Neural cell (in vitro differentiated cells): ENCODE measurements around the gene C1RL. TPM values are rescaled to one million over a fixed set of nuclear protein-coding genes. Genes with fewer than 3 reads are reported as not detected.

ENCODE experiments used
- H2AFZ ChIP-seq: fragments of 200-600, 300-800 bp; sonication (generic), shearing (Covaris generic); 2 replicates; pipeline ENCODE4 v1.6.0; 2014; ENCODE audit warnings: low read depth, mild to moderate bottlenecking, antibody characterized with exemption, low read length, moderate library complexity
- H3F3A ChIP-seq: fragments of 200-600 bp; shearing (Covaris generic); 2 replicates; pipeline ENCODE4 v1.6.1; 2016; ENCODE audit warnings: mild to moderate bottlenecking, moderate library complexity, mixed read lengths, antibody characterized with exemption, low read length; ENCODE audit not compliant: insufficient read depth, poor library complexity, severe bottlenecking
- H3K27ac ChIP-seq: fragments of 200-600, 300-800 bp; sonication (generic), shearing (Covaris generic); 2 replicates; pipeline ENCODE4 v1.5.1; 2014; ENCODE audit warnings: mild to moderate bottlenecking, low read length, moderate library complexity
- H3K27me3 ChIP-seq: fragments of 300-800, 200-600 bp; sonication (generic), shearing (Covaris generic); 2 replicates; pipeline ENCODE4 v1.6.0; 2014; ENCODE audit warnings: mild to moderate bottlenecking, low read depth, low read length, moderate library complexity; ENCODE audit not compliant: insufficient read depth
- H3K36me3 ChIP-seq: fragments of 300-800, 200-600 bp; sonication (generic), shearing (Covaris generic); 2 replicates; pipeline ENCODE4 v1.5.1; 2014; ENCODE audit warnings: mild to moderate bottlenecking, antibody characterized with exemption, low read length, moderate library complexity; ENCODE audit not compliant: insufficient read depth
- H3K4me2 ChIP-seq: fragments of 300-800, 200-600 bp; sonication (generic), shearing (Covaris generic); 2 replicates; pipeline ENCODE4 v1.6.0; 2014; ENCODE audit warnings: mild to moderate bottlenecking, low read length
- H3K4me3 ChIP-seq: fragments of 300-800, 200-600 bp; sonication (generic), shearing (Covaris generic); 2 replicates; pipeline ENCODE4 v1.5.1; 2014; ENCODE audit warnings: mild to moderate bottlenecking, low read length, moderate library complexity
- H3K79me2 ChIP-seq: fragments of 200-600 bp; shearing (Covaris generic); replicated peaks from 2 replicates; pipeline ENCODE4 v1.6.0; 2014; ENCODE audit warnings: mild to moderate bottlenecking, low read length, moderate library complexity; ENCODE audit not compliant: insufficient read depth
- H3K9ac ChIP-seq: fragments of 300-800, 200-600 bp; sonication (generic), shearing (Covaris generic); 2 replicates; pipeline ENCODE4 v1.6.1; 2016; ENCODE audit warnings: mild to moderate bottlenecking, low read length, mixed read lengths
- H3K9me2 ChIP-seq: fragments of 200-600 bp; shearing (Covaris generic); 2 replicates; pipeline ENCODE4 v1.6.1; 2016; ENCODE audit warnings: mild to moderate bottlenecking, low read length, mixed read lengths; ENCODE audit not compliant: insufficient read depth
- H3K9me3 ChIP-seq: fragments of 200-600, 300-800 bp; sonication (generic), shearing (Covaris generic); 2 replicates; pipeline ENCODE4 v1.6.1; 2016; ENCODE audit warnings: mild to moderate bottlenecking, mixed run types, low read length, moderate library complexity, mixed read lengths
- H4K20me1 ChIP-seq: fragments of 200-600 bp; shearing (Covaris generic); 2 replicates; pipeline ENCODE4 v1.6.1; 2016; ENCODE audit warnings: mild to moderate bottlenecking, mixed run types; ENCODE audit not compliant: insufficient read depth
- EP300 ChIP-seq: fragments of 450-650 bp; conservative IDR thresholded peaks from 2 replicates; pipeline ENCODE4 v1.6.1; 2014; ENCODE audit warnings: antibody characterized with exemption, mild to moderate bottlenecking, moderate library complexity; ENCODE audit not compliant: poor library complexity, severe bottlenecking
- EZH2 ChIP-seq: fragments of 200-600, 300-800 bp; shearing (Covaris generic), sonication (generic); IDR thresholded peaks from 2 replicates; pipeline ENCODE4 v1.6.1; 2014; ENCODE audit warnings: antibody characterized with exemption, low read length, borderline replicate concordance, mild to moderate bottlenecking; ENCODE audit not compliant: insufficient read depth, poor library complexity, severe bottlenecking
- MXI1 ChIP-seq: fragments of 450-650 bp; conservative IDR thresholded peaks from 2 replicates; pipeline ENCODE4 v1.6.1; 2014; ENCODE audit warnings: antibody characterized with exemption, mild to moderate bottlenecking; ENCODE audit not compliant: poor library complexity, severe bottlenecking
- POLR2AphosphoS5 ChIP-seq: IDR thresholded peaks from 2 replicates; pipeline ENCODE4 v1.6.1; 2012
- RAD21 ChIP-seq: fragments of 450-650 bp; conservative IDR thresholded peaks from 2 replicates; pipeline ENCODE4 v1.6.1; 2014; ENCODE audit warnings: antibody characterized with exemption, mild to moderate bottlenecking, moderate library complexity
- SMC3 ChIP-seq: fragments of 450-650 bp; conservative IDR thresholded peaks from 2 replicates; pipeline ENCODE4 v1.6.1; 2014; ENCODE audit warnings: antibody characterized with exemption, mild to moderate bottlenecking, moderate library complexity; ENCODE audit not compliant: poor library complexity
- TAF1 ChIP-seq: IDR thresholded peaks from 2 replicates; pipeline ENCODE4 v1.6.1; 2012; ENCODE audit warnings: low read depth
- polyA plus RNA-seq: library from polyadenylated mRNA; depleted of rRNA; stranded (reverse); fragments of >200 nt; gene quantifications from 2 replicates; pipeline ENCODE4 v1.2.3, GENCODE V29; 2014
- TF ChIP-seq, protein P1 (sequence below): IDR thresholded peaks from 2 replicates; pipeline ENCODE4 v1.6.1; 2012; ENCODE audit warnings: borderline replicate concordance
- TF ChIP-seq, protein P2 (sequence below): fragments of 450-650 bp; IDR thresholded peaks from 2 replicates; pipeline ENCODE4 v1.5.1; 2014; ENCODE audit warnings: antibody characterized with exemption, mild to moderate bottlenecking, moderate library complexity; ENCODE audit not compliant: poor library complexity, severe bottlenecking

C1RL gene
- polyA plus RNA-seq, 1 donor from 2014 or later: 2.8 TPM

DNA sequence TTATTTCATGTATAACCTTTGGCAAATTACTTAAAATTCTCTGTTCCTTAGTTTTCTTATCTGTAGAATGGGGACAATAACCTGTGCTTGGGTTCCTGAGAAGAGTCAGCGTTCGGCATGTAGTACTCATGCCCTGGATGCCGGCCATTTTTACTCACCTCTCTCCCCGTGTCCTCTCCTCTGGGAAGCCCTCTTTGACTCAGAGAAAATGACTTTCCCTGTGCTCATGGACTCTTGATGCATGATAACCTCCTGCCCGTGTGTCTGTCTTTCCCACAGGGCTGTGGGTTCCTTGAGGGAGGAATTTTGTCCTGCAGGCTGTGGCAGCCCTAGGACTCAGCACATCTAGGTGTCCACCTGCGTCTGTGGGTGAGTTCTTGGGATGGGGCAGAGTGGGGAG is 5.8 kb upstream of the C1RL start:
- Histone ChIP-seq H3K79me2 (no peaks in the 10 kb centered on the region), H3F3A (no peaks in the 10 kb centered on the region), H2AFZ (no peak overlapping the region), H3K27me3 (no peaks in the 10 kb centered on the region), H3K27ac (no peak overlapping the region), H3K9me2 (no peaks in the 10 kb centered on the region), H3K36me3 (no peaks in the 10 kb centered on the region), H4K20me1 (no peaks in the 10 kb centered on the region), H3K9me3 (no peaks in the 10 kb centered on the region), H3K4me3 (no peak overlapping the region), H3K4me2 (no peak overlapping the region), H3K9ac (no peak overlapping the region)
- TF ChIP-seq, protein P1, sequence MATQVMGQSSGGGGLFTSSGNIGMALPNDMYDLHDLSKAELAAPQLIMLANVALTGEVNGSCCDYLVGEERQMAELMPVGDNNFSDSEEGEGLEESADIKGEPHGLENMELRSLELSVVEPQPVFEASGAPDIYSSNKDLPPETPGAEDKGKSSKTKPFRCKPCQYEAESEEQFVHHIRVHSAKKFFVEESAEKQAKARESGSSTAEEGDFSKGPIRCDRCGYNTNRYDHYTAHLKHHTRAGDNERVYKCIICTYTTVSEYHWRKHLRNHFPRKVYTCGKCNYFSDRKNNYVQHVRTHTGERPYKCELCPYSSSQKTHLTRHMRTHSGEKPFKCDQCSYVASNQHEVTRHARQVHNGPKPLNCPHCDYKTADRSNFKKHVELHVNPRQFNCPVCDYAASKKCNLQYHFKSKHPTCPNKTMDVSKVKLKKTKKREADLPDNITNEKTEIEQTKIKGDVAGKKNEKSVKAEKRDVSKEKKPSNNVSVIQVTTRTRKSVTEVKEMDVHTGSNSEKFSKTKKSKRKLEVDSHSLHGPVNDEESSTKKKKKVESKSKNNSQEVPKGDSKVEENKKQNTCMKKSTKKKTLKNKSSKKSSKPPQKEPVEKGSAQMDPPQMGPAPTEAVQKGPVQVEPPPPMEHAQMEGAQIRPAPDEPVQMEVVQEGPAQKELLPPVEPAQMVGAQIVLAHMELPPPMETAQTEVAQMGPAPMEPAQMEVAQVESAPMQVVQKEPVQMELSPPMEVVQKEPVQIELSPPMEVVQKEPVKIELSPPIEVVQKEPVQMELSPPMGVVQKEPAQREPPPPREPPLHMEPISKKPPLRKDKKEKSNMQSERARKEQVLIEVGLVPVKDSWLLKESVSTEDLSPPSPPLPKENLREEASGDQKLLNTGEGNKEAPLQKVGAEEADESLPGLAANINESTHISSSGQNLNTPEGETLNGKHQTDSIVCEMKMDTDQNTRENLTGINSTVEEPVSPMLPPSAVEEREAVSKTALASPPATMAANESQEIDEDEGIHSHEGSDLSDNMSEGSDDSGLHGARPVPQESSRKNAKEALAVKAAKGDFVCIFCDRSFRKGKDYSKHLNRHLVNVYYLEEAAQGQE: no peak
- no peak for TF ChIP-seq TAF1
- no peak for TF ChIP-seq RAD21
- TF ChIP-seq EZH2: no peak
- TF ChIP-seq SMC3: no peak
- no peak for TF ChIP-seq POLR2AphosphoS5
- TF ChIP-seq, protein P2, sequence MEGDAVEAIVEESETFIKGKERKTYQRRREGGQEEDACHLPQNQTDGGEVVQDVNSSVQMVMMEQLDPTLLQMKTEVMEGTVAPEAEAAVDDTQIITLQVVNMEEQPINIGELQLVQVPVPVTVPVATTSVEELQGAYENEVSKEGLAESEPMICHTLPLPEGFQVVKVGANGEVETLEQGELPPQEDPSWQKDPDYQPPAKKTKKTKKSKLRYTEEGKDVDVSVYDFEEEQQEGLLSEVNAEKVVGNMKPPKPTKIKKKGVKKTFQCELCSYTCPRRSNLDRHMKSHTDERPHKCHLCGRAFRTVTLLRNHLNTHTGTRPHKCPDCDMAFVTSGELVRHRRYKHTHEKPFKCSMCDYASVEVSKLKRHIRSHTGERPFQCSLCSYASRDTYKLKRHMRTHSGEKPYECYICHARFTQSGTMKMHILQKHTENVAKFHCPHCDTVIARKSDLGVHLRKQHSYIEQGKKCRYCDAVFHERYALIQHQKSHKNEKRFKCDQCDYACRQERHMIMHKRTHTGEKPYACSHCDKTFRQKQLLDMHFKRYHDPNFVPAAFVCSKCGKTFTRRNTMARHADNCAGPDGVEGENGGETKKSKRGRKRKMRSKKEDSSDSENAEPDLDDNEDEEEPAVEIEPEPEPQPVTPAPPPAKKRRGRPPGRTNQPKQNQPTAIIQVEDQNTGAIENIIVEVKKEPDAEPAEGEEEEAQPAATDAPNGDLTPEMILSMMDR: no peak
- TF ChIP-seq EP300: no peak
- TF ChIP-seq MXI1: no peak

DNA sequence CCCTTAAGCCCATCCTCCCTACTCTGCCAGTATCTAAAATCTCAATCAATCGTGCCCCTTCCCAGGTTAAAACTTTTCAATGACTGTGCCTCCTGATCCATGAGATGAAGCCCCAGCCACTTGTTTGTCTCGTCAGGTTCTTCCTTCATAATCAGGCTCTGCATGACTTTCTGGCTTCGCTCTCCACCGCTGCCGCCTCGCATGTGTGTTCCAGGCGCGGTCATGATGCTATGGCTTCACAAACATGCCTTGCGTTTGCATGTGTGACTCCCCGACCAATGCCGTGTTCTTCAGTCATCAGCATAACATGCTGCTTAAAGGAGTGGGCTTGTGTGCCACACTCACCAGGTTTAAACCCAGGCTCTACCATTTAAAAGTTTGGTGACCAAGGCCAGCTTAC is 5.0 kb upstream of the C1RL start:
- H3K27ac ChIP-seq: no peak overlapping the region
- no peaks in the 10 kb centered on the region for H3F3A ChIP-seq
- H3K9me2 ChIP-seq: no peaks in the 10 kb centered on the region
- H3K4me2 ChIP-seq: no peak overlapping the region
- H3K4me3 ChIP-seq: no peak overlapping the region
- H3K9ac ChIP-seq: no peak overlapping the region
- no peaks in the 10 kb centered on the region for H3K9me3 ChIP-seq
- no peaks in the 10 kb centered on the region for H3K36me3 ChIP-seq
- H2AFZ ChIP-seq: no peak overlapping the region
- no peaks in the 10 kb centered on the region for H3K79me2 ChIP-seq
- TF ChIP-seq RAD21: no peak
- no peak for TF ChIP-seq POLR2AphosphoS5
- TF ChIP-seq MXI1: no peak
- TF ChIP-seq, protein P1: no peak
- TF ChIP-seq EZH2: no peak
- TF ChIP-seq TAF1: no peak
- no peak for TF ChIP-seq SMC3
- no peak for TF ChIP-seq EP300
- TF ChIP-seq, protein P2: no peak
- no peaks in the 10 kb centered on the region for H3K27me3 ChIP-seq
- no peaks in the 10 kb centered on the region for H4K20me1 ChIP-seq
